ENCODE data around the gene AGRN.
"Not testable (repeated sequence)": the region's sequence is repeated elsewhere in the genome, so short reads cannot be mapped to it uniquely, and the experiment has no call there.

AGRN gene

GRCh38 chr1:1020000-1020404 lies at the start of gene AGRN:
Gene AGRN (plus strand): TSS chr1:1020120. CDS start chr1:1020173, 53 bp downstream.
- DNase-seq, result no peak

- DNase-seq, result no peak
Measured at GRCh38 chr1:970242-970972, 49.5 kb upstream of the AGRN start.

DNA sequence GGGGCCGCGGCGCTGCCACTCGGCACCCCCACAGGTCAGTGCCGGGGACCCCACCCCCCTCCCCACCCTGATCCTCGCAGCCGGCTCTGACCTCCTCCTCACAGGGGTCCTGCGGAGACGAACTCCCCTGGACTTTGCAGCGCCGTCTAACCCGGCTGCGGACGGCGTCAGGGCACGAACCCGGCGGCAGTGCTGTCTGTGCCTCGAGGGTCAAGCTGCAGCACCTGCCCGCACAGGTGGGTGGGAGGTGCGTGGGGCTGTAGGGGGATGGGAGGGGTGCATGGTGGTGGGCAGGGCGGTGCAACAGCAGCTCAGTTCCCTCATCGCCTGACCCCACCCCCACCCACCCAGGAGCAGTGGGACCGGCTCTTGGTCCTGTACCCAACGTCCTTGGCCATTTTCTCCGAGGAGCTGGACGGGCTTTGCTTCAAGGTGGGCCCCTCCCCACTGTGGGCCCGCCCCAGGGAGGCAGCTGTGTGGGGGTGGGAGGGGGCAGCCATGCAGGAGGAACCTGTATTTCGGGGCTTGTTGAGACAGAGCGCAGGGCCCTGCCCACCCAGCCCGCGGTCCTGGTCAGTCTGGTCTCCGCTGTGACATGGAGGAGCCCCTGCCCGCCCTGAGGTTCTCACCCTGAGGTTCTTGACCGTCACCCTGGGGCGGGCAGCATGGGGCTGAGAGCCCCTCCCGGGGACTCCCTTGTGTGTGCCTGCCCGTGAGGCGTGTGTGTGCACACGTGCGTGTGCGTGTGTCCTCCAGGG lies 48.8 kb upstream of the AGRN start:
- no peak for DNase-seq

GRCh38 chr1:971751-972506 lies 48.0 kb upstream of the AGRN start:
- no peak for DNase-seq

- no peak for DNase-seq
Measured at GRCh38 chr1:972726-973458, 47.0 kb upstream of the AGRN start.

DNA sequence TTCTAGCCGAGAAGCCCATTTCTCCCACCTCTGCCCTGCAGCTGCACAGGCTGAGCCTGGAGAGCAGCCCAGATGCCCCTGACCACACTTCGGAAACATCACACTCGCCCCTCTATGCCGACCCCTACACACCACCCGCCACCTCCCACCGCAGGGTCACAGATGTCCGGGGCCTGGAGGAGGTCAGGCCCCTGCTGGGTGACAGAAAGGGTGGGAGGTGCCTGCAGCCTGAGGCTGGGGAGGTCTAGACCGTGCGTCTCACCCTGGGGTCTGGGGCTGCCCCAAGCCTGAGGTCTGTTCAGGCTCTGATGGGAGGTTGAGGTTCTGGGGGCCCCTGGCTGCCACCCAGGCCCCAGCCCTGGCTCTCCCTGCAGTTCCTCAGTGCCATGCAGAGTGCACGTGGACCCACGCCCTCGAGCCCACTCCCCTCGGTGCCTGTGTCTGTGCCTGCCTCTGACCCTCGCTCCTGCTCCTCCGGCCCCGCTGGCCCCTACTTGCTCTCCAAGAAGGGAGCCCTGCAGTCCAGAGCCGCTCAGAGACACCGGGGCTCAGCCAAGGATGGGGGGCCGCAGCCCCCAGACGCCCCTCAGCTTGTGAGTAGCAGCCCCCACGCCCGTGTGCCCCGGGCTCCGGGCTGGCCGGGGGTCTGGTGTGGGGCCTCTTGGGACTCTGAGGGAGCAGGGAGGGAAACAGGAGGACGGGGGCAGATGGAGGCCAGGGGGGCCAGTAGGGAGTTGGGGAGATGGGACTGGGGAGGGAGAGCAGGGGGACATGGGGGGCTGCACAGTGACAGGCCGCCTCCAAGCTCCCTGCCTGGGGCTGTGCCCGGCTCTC lies 46.2 kb upstream of the AGRN start:
- DNase-seq, result no peak

- no peak for DNase-seq
Measured at GRCh38 chr1:974293-974640, 45.7 kb upstream of the AGRN start.

GRCh38 chr1:974687-975328 lies 45.1 kb upstream of the AGRN start:
- DNase-seq, result no peak

- DNase-seq, result no peak
Measured at GRCh38 chr1:975365-975764, 44.6 kb upstream of the AGRN start.

DNA sequence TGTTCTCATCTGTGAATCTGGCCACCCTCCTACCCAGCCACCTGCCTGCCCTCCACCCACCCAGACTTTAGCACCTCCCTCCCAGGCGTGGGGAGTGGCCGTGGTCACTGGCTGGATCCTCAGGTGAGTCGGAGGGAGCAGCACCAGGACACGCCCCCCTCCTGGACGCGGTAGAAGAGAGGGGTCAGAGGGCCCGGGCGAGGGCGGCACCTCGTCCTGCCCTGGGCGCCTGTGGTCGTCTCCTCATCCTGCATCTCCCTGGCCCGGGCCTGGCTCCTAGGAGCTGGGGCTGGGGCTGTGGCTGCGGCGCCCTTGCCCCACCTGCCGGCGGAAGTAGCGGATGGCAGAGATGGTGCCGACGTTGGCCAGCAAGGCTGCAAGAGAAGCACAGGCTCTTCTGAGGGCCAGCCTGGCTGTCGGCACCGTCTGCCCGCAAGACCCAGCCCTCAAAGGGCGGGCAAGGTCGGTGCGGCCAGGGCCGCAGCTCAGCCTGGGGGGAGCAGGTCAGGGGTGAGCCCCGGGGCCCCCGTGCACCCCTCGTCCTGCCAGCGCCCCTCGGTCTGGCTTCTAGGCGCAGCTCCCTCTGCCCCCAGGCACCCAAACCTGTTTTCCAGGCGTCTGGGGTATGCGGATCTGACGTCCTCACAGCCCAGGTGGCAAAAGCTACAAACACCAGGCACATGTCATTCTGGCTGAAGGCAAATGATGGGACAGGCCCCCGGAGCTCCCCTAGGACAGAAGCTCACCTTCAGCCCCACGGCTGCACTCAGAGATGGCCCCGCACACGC lies 43.8 kb upstream of the AGRN start:
- peak; percentile 74 for DNase-seq

- DNase-seq, result not testable (repeated sequence)
Measured at GRCh38 chr1:976791-977190, 43.1 kb upstream of the AGRN start.

GRCh38 chr1:978069-978834 lies 41.7 kb upstream of the AGRN start:
- no peak for DNase-seq

GRCh38 chr1:978835-979743 lies 40.8 kb upstream of the AGRN start:
- no peak for DNase-seq

GRCh38 chr1:979744-980072 lies 40.2 kb upstream of the AGRN start:
- DNase-seq, result no peak

DNA sequence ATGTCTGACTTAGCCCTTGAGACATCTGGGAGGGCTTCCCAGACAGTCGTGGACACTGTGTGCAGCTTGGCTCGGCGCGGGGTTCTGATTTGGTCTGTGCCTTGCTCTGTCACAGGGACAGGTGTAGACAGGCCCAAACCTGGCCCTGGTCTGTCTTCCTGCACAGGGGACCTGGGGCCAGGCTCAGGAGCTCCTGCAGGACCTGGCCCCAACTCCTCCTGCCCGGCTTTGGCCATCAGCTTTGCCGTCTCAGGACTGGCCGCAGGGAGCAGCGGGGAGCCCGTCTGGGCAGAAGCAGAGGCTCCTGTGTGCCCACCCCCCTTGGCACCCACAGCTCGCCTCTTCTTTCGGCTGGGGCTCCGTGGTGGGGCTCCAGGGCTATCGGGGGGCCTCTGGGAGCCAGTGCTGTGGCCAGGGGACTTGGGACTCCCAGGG lies 39.8 kb upstream of the AGRN start:
- DNase-seq, result no peak

DNA sequence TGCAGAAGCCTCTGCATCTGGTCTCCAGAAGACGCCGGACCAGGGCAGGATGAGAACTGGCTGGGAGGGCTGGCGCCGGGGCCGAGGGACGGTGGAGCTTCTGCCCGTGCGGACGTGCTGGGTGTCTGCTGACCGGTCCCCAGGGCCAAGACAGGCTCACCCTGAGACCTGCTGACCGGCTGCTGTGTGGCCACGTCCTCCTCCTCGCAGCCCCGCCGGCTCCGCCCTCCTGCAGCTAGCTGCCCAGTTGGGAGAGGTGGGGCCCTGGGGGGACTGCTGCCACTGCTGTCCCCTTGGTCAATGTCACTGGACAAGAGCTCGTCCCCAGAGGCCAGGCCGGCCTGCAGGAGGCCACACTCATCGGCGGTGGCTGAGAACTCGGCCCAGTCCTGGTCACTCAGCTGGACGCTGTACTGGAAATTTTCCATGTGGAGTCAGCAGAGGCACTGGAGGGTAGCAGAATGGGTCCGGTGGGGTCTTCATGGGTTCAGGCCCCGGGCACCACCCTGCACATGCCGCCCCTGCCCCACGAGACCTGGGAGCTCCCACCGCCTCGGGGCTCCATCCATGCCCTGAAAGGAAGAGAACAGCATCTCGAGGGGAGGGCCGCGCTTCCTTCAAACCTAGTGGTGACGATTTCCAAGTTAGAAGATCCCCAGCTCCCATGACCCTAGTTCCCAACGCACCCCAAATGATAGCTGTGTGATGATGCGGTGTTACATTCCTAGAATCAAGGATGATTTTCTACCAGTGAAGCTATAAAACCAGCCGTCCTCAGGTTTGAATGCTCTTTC lies 39.1 kb upstream of the AGRN start:
- no peak for DNase-seq

DNA sequence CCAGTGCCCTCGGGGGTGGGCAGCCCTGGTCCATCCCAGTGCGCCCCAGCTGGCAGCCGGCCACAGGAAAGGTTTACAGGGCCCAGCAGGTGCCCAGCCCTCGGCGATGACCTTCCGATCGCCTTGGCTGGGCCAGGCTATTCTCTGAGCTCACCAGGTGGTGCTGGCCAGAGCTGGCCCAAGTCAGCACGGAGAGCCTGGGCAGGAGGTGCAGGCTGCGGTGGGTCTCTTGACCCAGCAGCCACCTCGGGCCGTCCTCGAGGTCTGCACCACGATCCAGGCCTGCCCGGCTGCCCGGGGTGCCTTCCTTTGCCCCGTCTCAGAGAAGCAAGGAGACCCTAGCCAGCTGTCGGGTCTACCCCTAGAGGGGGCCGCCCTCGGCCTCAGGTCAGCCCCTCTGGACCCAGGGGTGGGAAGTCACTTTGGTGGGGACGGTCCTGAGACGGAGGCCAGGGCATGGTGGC lies 38.4 kb upstream of the AGRN start:
- DNase-seq, result no peak

GRCh38 chr1:981955-982558 lies 37.9 kb upstream of the AGRN start, which contains the start of gene PERM1:
Gene PERM1 (minus strand): TSS chr1:982093. CDS start chr1:981029, 1,064 bp downstream.
- no peak for DNase-seq
